ENCODE results near the gene UGDH. TPM values are rescaled to one million over a fixed set of nuclear protein-coding genes. Genes with fewer than 3 reads are reported as not detected.
A peak's percentile ranks its signal among the peaks of the same experiment; 100 is the strongest.
"Not testable (repeated sequence)": the region's sequence is repeated elsewhere in the genome, so short reads cannot be mapped to it uniquely, and the experiment has no call there.

UGDH gene
- total RNA-seq, 1 experiment from 2014 or later: 10.3 TPM

DNA sequence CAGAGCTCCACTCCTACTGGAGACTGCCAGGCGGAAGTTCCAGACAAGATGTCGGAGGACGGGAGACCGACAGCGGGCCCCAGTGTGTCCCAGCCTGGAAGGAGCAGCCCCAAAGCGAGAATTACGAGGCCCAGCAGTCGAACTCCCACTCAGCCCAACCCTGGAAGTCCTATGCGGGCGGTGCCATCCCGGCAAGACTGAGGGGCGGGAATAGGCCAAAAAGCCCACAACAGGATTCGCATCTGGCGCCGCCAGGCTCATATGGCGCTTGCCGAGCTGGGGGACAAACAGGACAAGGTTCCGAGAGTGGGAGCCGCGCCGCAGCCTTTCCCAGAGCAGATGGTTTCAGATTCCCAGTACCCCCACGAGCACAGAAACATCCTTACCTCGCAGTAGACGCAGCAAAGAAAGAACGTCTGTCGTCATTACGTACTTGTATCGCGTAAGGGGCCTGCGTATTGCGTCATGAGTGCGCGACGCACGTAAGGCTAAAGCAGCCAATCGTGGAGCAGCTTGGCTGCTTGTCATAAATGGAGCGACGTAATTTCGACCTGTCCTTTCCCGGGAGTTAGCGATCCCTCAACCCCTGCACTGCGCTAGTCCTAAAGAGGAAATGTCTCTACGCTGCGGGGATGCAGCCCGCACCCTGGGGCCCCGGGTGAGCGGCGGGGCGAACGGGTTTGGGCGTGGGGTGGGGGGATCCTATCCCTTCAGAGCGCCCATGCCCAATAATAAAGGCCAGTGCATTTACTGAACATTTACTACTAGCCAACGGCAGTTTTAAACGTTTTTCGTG lies 68.5 kb downstream of the UGDH start, which contains the start of the genes LIAS and RPL9:
Gene LIAS (plus strand): TSS at position 552 of the 796 bp plus-strand sequence. CDS start 62 bp downstream, at position 614.
Gene RPL9 (minus strand): TSS at position 418 of the 796 bp plus-strand sequence. CDS start 483 bp downstream, outside the sequence.
- H3K9ac ChIP-seq (ENCODE audit: low read length): peak within 1 kb of the TSS; percentile 84
- H2AFZ ChIP-seq (ENCODE audit: low read length): peak within 1 kb of the TSS; percentile 47; the same call in 1 of the 2 replicates
- peaks cover 55% of the 10 kb centered on the region for H3K36me3 ChIP-seq (ENCODE audit: insufficient read depth, low read length)
- peak within 1 kb of the TSS; percentile 94 for H3K4me2 ChIP-seq (ENCODE audit: low read depth, low read length, poor library complexity, severe bottlenecking)
- H3K79me2 ChIP-seq (ENCODE audit: low read length): peaks cover 43% of the 10 kb centered on the region
- peaks cover 38% of the 10 kb centered on the region for H3K4me1 ChIP-seq (ENCODE audit: low read length)
- H3K9me2 ChIP-seq (replicated peaks; ENCODE audit: insufficient read depth, low read length): no peaks in the 10 kb centered on the region
- H3K9me3 ChIP-seq (ENCODE audit: low read length): no peaks in the 10 kb centered on the region
- peaks cover 38% of the 10 kb centered on the region for H4K20me1 ChIP-seq (ENCODE audit: insufficient read depth, low read depth, low read length)
- peak within 1 kb of the TSS; percentile 84 for H3K27ac ChIP-seq (ENCODE audit: low read length)
- peak within 1 kb of the TSS; percentile 95 for H3K4me3 ChIP-seq (ENCODE audit: low read length)
- H3K27me3 ChIP-seq (ENCODE audit: low read length): no peaks in the 10 kb centered on the region
- peak; percentile 99 for DNase-seq

DNA sequence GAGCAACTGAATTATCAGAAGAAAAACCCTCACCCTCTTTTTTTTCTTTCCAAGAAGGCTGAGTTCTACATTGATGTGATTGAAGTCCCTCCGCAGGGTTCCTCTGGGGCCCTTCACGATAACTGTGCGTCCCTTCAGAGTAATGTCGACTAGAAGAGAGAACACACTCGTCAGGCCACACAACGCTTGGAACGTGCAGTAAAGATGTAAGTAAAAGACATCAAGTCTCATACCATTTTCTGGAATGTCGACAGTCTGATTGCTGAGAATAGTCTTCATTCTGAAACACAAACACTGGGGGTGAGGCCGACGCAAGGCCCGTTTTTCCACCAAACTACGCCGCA lies 69.1 kb downstream of the UGDH start:
- Histone ChIP-seq H3K79me2 (ENCODE audit: low read length) (peaks cover 43% of the 10 kb centered on the region), H3K36me3 (ENCODE audit: insufficient read depth, low read length) (peaks cover 55% of the 10 kb centered on the region), H3K27ac (ENCODE audit: low read length) (peak overlapping the region; percentile 84), H4K20me1 (ENCODE audit: insufficient read depth, low read depth, low read length) (peaks cover 42% of the 10 kb centered on the region), H3K4me3 (ENCODE audit: low read length) (peak overlapping the region; percentile 95), H3K4me1 (ENCODE audit: low read length) (peaks cover 35% of the 10 kb centered on the region), H3K4me2 (ENCODE audit: low read depth, low read length, poor library complexity, severe bottlenecking) (peak overlapping the region; percentile 94), H3K9ac (ENCODE audit: low read length) (peak overlapping the region; percentile 78)
- not testable (repeated sequence) for H3K27me3 ChIP-seq (ENCODE audit: low read length); DNase-seq; H3K9me2 ChIP-seq (replicated peaks; ENCODE audit: insufficient read depth, low read length); H2AFZ ChIP-seq (ENCODE audit: low read length); H3K9me3 ChIP-seq (ENCODE audit: low read length)

GRCh38 chr4:39456946-39457763 lies 70.1 kb downstream of the UGDH start:
- Histone ChIP-seq H2AFZ (ENCODE audit: low read length) (no peak overlapping the region), H3K9me2 (replicated peaks; ENCODE audit: insufficient read depth, low read length) (no peaks in the 10 kb centered on the region), H3K4me2 (ENCODE audit: low read depth, low read length, poor library complexity, severe bottlenecking) (peak overlapping the region; percentile 94), H3K4me1 (ENCODE audit: low read length) (peaks cover 35% of the 10 kb centered on the region), H4K20me1 (ENCODE audit: insufficient read depth, low read depth, low read length) (peaks cover 50% of the 10 kb centered on the region), H3K9me3 (ENCODE audit: low read length) (no peaks in the 10 kb centered on the region), H3K27ac (ENCODE audit: low read length) (no peak overlapping the region), H3K4me3 (ENCODE audit: low read length) (peak overlapping the region; percentile 95), H3K36me3 (ENCODE audit: insufficient read depth, low read length) (peaks cover 58% of the 10 kb centered on the region), H3K79me2 (ENCODE audit: low read length) (peaks cover 43% of the 10 kb centered on the region), H3K9ac (ENCODE audit: low read length) (peak overlapping the region; percentile 78), H3K27me3 (ENCODE audit: low read length) (no peaks in the 10 kb centered on the region)
- no peak for DNase-seq

GRCh38 chr4:39455486-39455885 lies 71.8 kb downstream of the UGDH start:
- H4K20me1 ChIP-seq (ENCODE audit: insufficient read depth, low read depth, low read length): peaks cover 58% of the 10 kb centered on the region
- H2AFZ ChIP-seq (ENCODE audit: low read length): no peak overlapping the region
- DNase-seq: no peak
- H3K36me3 ChIP-seq (ENCODE audit: insufficient read depth, low read length): peaks cover 72% of the 10 kb centered on the region
- H3K4me3 ChIP-seq (ENCODE audit: low read length): no peak overlapping the region
- H3K9ac ChIP-seq (ENCODE audit: low read length): no peak overlapping the region
- H3K9me2 ChIP-seq (replicated peaks; ENCODE audit: insufficient read depth, low read length): no peaks in the 10 kb centered on the region
- H3K4me2 ChIP-seq (ENCODE audit: low read depth, low read length, poor library complexity, severe bottlenecking): no peak overlapping the region
- H3K4me1 ChIP-seq (ENCODE audit: low read length): peaks cover 35% of the 10 kb centered on the region
- no peak overlapping the region for H3K27ac ChIP-seq (ENCODE audit: low read length)
- peaks cover 33% of the 10 kb centered on the region for H3K79me2 ChIP-seq (ENCODE audit: low read length)
- H3K9me3 ChIP-seq (ENCODE audit: low read length): no peaks in the 10 kb centered on the region
- H3K27me3 ChIP-seq (ENCODE audit: low read length): no peaks in the 10 kb centered on the region

GRCh38 chr4:39453738-39454137 lies 73.5 kb downstream of the UGDH start:
- Histone ChIP-seq H3K36me3 (ENCODE audit: insufficient read depth, low read length) (peaks cover 77% of the 10 kb centered on the region), H3K4me3 (ENCODE audit: low read length) (no peak overlapping the region), H3K9me3 (ENCODE audit: low read length) (no peaks in the 10 kb centered on the region), H3K4me2 (ENCODE audit: low read depth, low read length, poor library complexity, severe bottlenecking) (no peak overlapping the region), H3K79me2 (ENCODE audit: low read length) (peaks cover 27% of the 10 kb centered on the region), H4K20me1 (ENCODE audit: insufficient read depth, low read depth, low read length) (peaks cover 64% of the 10 kb centered on the region), H3K9ac (ENCODE audit: low read length) (no peak overlapping the region), H3K27ac (ENCODE audit: low read length) (no peak overlapping the region), H2AFZ (ENCODE audit: low read length) (no peak overlapping the region), H3K9me2 (replicated peaks; ENCODE audit: insufficient read depth, low read length) (no peaks in the 10 kb centered on the region), H3K4me1 (ENCODE audit: low read length) (peaks cover 36% of the 10 kb centered on the region), H3K27me3 (ENCODE audit: low read length) (no peaks in the 10 kb centered on the region)
- no peak for DNase-seq

GRCh38 chr4:39452860-39453587 lies 74.2 kb downstream of the UGDH start:
- no peak for DNase-seq
- H3K27ac ChIP-seq (ENCODE audit: low read length): no peak overlapping the region
- H2AFZ ChIP-seq (ENCODE audit: low read length): no peak overlapping the region
- H3K4me2 ChIP-seq (ENCODE audit: low read depth, low read length, poor library complexity, severe bottlenecking): no peak overlapping the region
- no peaks in the 10 kb centered on the region for H3K27me3 ChIP-seq (ENCODE audit: low read length)
- H3K4me1 ChIP-seq (ENCODE audit: low read length): peaks cover 39% of the 10 kb centered on the region
- peaks cover 20% of the 10 kb centered on the region for H3K79me2 ChIP-seq (ENCODE audit: low read length)
- no peak overlapping the region for H3K9ac ChIP-seq (ENCODE audit: low read length)
- no peaks in the 10 kb centered on the region for H3K9me3 ChIP-seq (ENCODE audit: low read length)
- H3K9me2 ChIP-seq (replicated peaks; ENCODE audit: insufficient read depth, low read length): no peaks in the 10 kb centered on the region
- H3K4me3 ChIP-seq (ENCODE audit: low read length): no peak overlapping the region
- peaks cover 76% of the 10 kb centered on the region for H3K36me3 ChIP-seq (ENCODE audit: insufficient read depth, low read length)
- peaks cover 65% of the 10 kb centered on the region for H4K20me1 ChIP-seq (ENCODE audit: insufficient read depth, low read depth, low read length)

GRCh38 chr4:39452153-39452859 lies 74.9 kb downstream of the UGDH start:
- Histone ChIP-seq H3K9me3 (ENCODE audit: low read length) (no peaks in the 10 kb centered on the region), H3K27ac (ENCODE audit: low read length) (no peak overlapping the region), H3K9me2 (replicated peaks; ENCODE audit: insufficient read depth, low read length) (no peaks in the 10 kb centered on the region), H3K9ac (ENCODE audit: low read length) (no peak overlapping the region), H3K4me1 (ENCODE audit: low read length) (peaks cover 40% of the 10 kb centered on the region), H3K4me3 (ENCODE audit: low read length) (no peak overlapping the region), H4K20me1 (ENCODE audit: insufficient read depth, low read depth, low read length) (peaks cover 57% of the 10 kb centered on the region), H3K36me3 (ENCODE audit: insufficient read depth, low read length) (peaks cover 68% of the 10 kb centered on the region), H3K27me3 (ENCODE audit: low read length) (no peaks in the 10 kb centered on the region), H3K4me2 (ENCODE audit: low read depth, low read length, poor library complexity, severe bottlenecking) (no peak overlapping the region), H3K79me2 (ENCODE audit: low read length) (peaks cover 13% of the 10 kb centered on the region), H2AFZ (ENCODE audit: low read length) (no peak overlapping the region)
- no peak for DNase-seq
